NCI-H146 (cell line): ENCODE data around the gene DPH2.

ENCODE experiments used
- DNase-seq: peaks from one replicate; lab custom pipeline; 2025; lab: John Stamatoyannopoulos, UW

DPH2 gene

GRCh38 chr1:43969746-43970466 lies at the start of gene DPH2:
DPH2 (plus strand) TSS chr1:43970010; CDS start chr1:43970176, 166 bp downstream.
- DNase-seq: peak; percentile 94

- DNase-seq: no peak
Measured at GRCh38 chr1:43921022-43921421, 48.8 kb upstream of the DPH2 start.

- DNase-seq: no peak
Measured at GRCh38 chr1:43924516-43924915, 45.3 kb upstream of the DPH2 start.

- no peak for DNase-seq
Measured at GRCh38 chr1:43925846-43926245, 44.0 kb upstream of the DPH2 start.

- DNase-seq: peak; percentile 3
Measured at GRCh38 chr1:43930168-43930948, 39.5 kb upstream of the DPH2 start.

- no peak for DNase-seq
Measured at GRCh38 chr1:43930949-43931275, 38.9 kb upstream of the DPH2 start.

GRCh38 chr1:43931711-43932660 lies 37.8 kb upstream of the DPH2 start:
- no peak for DNase-seq

GRCh38 chr1:43932786-43933385 lies 36.9 kb upstream of the DPH2 start:
- peak; percentile 24 for DNase-seq

- peak; percentile 43 for DNase-seq
Measured at GRCh38 chr1:43933386-43934100, 36.3 kb upstream of the DPH2 start, which contains the start of gene ARTN. ARTN (plus strand) TSS chr1:43933801; CDS start chr1:43935657, 1,856 bp downstream.

GRCh38 chr1:43934101-43934985 lies 35.5 kb upstream of the DPH2 start:
- DNase-seq: peak; percentile 63

- no peak for DNase-seq
Measured at GRCh38 chr1:43934986-43935324, 34.9 kb upstream of the DPH2 start.

GRCh38 chr1:43935711-43936427 lies 33.9 kb upstream of the DPH2 start:
- peak; percentile 66 for DNase-seq

GRCh38 chr1:43936431-43937151 lies 33.2 kb upstream of the DPH2 start:
- peak; percentile 70 for DNase-seq

- no peak for DNase-seq
Measured at GRCh38 chr1:43937179-43937865, 32.5 kb upstream of the DPH2 start.

- no peak for DNase-seq
Measured at GRCh38 chr1:43938383-43938782, 31.4 kb upstream of the DPH2 start.

GRCh38 chr1:43938892-43939587 lies 30.8 kb upstream of the DPH2 start:
- no peak for DNase-seq

GRCh38 chr1:43942411-43942810 lies 27.4 kb upstream of the DPH2 start:
- DNase-seq: no peak

GRCh38 chr1:43944860-43945259 lies 24.9 kb upstream of the DPH2 start:
- DNase-seq: no peak
